NCI-H1694 treated with DMSO at 0.1 percent for 48 hours (cell line): Measurements from ENCODE around the gene FUT7.

ENCODE experiments used
- DNase-seq: peaks from one replicate; lab custom pipeline; 2025; lab: John Stamatoyannopoulos, UW

FUT7 gene

GRCh38 chr9:137001857-137002645, 29.8 kb downstream of the FUT7 start:
- no peak for DNase-seq

DNA sequence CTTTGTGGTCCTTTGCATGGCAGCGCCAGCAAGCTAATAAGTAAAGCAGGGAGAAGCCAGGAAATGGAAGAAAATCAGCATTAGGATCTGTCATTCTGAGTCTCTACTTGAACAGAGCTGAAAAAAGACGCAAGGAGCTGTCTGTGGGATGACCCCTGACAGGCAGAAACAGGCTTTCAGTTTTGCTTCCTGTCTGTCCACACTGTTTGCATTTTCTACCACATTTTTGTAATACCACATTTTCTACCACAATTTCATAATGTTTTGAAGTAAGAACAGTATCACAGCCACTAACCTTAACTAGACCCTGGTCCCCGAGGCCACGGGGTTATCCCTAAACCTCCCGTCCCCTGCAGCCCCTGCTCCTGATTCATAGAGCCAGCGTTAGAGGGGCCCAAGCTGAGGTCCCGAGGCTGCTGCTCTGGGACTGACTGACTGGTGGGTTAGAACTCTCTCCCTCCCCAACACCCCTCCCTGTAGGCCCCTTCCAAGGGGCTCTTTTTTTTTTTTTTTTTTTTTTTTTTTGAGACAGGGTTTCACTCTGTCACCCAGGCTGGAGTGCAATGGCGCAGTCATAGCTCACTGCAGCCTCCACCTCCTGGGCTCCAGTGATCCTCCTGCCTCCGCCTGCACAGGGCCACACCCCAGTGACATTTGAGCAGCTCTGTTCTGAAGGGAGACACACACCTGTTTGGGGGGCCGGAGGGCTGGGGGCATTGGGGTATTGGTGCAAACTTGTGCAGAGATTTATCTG, 31.5 kb downstream of the FUT7 start:
- DNase-seq: no peak

DNA sequence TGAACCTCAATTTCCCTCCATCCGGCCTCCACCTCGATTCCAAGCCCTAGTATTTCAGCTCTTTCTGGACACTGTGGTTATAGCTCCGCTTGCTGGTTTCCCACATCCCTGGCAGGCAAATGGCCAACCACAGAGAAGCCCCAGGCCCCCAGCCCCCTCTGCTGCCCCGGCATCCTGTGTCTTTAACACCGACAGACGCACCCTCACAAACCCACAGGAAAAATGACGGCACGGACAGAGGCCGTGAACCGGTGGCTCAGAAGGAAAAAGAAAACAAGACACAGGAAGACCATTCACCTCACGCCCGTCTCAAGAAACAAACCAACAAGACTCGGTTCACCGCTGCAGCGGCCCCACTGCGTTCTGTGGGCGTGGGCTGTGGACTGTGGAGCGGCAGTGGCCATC, 34.1 kb downstream of the FUT7 start:
- DNase-seq: no peak

- DNase-seq: no peak
Observed at GRCh38 chr9:136997371-136997770, 34.5 kb downstream of the FUT7 start.

- no peak for DNase-seq
Observed at GRCh38 chr9:136996361-136997292, 35.3 kb downstream of the FUT7 start, which contains the start of gene CLIC3. Gene CLIC3 (minus strand): TSS chr9:136996568. CDS start chr9:136996543, 25 bp downstream.

- no peak for DNase-seq
Observed at GRCh38 chr9:136995772-136996311, 36.0 kb downstream of the FUT7 start.

- DNase-seq: no peak
Observed at GRCh38 chr9:136995362-136995761, 36.5 kb downstream of the FUT7 start.

- no peak for DNase-seq
Observed at GRCh38 chr9:136994888-136995230, 37.0 kb downstream of the FUT7 start.

DNA sequence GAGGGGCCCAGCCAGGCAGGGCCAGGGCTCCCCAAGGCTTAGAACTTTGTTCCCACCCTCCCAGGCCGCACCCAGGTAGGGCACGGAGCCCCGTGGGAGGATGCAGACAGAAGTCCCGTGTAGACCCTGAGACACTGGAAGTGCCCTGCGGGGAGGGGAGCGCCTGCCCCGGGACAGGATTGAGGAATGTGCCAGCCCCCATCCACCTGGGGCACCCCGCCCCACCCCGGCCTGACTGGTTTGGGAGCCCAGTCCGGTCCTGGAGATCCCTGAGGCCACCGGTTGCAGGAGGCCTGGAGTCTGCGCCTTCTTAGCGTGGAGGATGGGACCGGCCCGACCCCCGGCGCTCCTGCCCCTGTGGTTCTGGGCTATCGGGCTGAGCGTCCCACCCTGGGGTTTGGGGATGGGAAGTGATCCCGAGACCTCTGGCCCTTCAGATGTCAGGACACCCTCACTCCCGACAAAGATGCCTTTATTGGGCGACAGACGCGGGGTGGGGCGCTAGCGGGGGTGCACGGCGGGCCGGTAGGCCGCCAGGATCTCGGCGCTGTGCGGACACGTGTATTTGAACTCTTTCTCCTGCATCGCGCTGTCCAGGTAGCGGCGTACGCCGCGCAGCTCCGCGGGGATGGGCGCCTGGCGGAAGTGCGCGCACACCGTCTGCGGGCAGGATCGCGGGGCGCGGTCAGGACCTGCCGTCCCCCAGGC, 37.6 kb downstream of the FUT7 start:
- no peak for DNase-seq

GRCh38 chr9:136992819-136993369, 39.0 kb downstream of the FUT7 start:
- DNase-seq: no peak

DNA sequence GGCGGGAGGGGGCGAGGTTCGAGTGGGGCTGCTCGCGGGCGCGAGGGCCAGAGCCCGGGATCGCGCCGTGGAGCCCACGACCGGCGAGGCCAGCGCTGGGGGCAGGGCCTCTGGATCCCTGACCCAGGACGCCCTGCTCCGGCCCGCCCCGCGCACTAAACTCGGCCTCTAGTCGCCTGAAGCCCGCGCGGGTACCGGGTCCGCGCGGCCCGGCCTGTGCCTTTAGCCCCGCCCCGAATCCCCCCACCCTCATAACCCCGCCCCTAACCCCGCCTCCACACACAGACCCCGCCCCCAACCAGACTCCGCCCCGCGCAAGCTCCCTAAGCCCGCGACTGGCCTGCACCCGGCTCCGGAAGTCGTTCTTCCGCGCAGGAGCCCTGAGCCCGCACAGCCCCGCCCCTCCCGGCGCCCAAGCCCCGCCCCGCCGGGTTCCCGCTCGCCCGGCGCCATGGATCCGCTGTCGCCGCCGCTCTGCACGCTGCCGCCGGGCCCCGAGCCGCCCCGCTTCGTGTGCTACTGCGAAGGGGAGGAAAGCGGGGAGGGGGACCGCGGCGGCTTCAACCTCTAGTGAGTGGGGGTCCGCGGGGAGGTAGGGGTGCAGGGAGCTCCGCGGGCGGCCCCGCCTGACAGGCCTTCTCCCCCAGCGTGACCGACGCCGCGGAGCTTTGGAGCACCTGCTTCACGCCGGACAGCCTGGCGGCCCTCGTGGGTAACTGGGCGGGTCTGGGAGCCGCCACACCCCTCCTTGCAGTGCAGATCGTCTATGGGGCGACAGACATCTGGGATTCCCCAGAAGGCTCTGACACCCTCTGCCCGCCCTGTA, 39.7 kb downstream of the FUT7 start, which contains the start of gene PAXX:
Gene PAXX (plus strand): TSS at position 430 of the 826 bp plus-strand sequence. CDS start 22 bp downstream, at position 452.
- DNase-seq: peak; percentile 47

DNA sequence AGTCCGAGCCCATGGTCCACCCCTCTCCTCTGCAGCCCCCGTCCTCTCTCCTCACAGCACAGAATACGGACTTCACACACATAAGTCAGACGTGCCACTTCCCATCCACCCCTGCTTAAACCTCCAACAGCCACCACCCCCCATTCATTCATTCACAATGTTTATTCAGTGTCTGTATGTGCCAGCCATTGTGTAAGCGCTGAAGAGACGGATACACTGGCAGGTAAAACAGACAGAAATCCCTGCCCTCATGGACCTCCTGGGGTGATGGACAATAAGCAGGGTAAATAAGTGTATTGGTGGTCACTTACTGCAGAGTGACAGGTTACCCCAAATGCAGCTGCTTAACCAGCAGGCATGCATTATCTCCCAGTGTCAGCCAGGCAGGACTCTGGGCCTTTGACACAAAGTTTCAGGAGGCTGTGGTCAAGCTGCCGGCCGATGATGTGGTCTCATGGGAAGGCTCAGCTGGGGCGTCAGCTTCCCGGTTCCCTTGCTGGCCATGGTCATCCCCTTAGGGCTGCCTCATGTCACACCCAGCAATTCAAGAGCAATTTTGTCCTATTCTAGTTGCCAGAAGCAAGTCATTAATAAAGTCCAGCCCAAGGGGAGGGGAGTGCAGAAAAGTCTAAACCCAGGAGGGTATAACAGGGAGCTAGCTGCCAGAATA, 41.5 kb downstream of the FUT7 start:
- DNase-seq: no peak

DNA sequence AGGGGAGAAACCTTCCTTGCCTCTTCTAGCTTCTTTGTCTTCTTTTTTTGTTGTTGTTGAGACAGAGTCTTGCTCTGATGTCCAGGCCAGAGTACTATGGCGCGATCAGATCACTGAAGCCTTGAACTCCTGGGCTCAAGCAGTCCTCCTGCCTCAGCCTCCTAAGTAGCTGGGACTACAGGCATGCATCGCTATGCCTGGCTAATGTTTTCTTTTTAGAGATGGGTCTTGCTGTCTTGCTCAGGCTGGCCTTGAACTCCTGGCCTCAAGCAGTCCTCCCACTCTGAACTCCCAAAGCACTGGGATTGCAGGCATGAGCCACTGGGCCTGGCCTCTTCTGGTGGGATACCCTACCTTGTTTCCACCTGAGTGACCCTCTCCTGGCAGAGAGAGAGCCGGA, 43.0 kb downstream of the FUT7 start:
- DNase-seq: no peak

DNA sequence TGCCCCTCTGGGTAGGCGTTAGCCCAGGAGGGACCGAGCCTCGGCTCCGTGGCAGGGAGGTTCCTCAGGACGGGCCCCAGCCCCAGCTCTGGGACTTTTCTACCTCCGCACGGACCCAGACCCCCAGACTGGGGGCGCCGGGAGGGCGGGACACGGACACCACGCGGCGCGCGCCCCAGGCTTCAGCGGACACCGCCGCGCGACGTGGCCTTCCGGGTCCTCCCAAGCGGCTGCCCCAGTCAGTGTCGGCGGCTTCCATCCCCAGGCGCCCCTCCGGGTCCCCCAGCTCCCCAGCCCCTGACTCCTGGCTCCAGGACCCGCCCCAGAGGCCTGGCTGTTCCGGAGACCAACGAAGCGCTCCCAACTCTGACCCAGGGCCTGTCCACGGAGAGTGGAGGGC, 46.0 kb downstream of the FUT7 start:
- DNase-seq: no peak

DNA sequence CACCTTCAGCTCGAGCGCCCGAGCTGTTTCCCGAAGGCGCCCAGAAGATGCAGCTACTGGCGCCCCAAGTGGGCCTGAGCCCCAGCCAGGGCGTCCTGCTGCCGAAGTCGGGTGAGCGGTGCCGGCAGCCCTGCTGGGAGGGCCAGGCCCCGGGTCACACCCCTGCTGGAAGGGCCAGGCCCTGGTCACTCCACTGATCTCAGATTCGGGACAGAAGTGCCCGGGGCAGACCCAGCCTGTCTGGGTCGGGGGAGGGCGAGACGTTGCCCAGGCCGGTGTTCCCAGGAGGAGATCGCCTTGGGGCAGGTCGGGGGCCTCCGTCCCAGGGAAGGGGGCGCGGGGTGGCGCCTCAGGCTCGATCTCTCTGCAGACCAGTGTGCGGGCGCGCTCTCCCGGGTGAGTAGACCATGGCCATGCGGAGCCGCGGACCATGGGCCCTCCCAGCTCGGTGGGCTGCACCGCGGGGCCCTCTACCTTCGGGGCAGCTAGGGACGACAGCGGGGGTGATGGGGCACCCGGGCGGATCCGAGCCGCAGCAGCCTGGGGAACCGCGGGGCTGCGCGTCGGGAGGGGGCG, 46.8 kb downstream of the FUT7 start:
- no peak for DNase-seq

DNA sequence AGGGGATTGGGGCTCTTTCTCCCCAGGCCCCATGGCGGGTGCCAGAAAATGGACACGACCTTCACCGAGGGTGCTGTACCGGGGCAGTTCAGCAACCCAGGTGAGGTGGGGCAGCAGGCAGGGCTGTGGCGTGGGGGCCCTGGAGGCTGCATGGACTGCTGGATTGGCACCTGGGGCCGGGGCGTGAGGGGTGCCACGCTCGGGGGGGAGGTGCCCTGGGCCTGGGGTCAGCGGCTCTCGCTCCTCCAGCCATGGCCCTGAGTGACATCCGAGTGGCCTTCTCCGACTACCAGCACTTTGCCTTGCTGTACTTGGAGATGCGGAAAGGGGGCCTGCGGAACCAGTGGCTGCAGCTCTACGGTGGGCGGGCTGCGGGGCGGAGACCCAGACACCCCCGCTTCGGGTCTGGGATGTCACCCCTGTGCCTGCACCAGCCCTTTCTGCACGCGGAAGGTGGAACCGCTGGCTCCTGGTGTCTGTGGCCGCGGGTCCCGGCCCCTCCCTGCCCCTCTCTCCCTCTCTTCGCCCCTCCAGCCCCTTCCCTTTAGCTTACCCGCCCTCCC, 47.3 kb downstream of the FUT7 start:
- DNase-seq: no peak

- no peak for DNase-seq
Observed at GRCh38 chr9:136983656-136984314, 48.1 kb downstream of the FUT7 start.

DNA sequence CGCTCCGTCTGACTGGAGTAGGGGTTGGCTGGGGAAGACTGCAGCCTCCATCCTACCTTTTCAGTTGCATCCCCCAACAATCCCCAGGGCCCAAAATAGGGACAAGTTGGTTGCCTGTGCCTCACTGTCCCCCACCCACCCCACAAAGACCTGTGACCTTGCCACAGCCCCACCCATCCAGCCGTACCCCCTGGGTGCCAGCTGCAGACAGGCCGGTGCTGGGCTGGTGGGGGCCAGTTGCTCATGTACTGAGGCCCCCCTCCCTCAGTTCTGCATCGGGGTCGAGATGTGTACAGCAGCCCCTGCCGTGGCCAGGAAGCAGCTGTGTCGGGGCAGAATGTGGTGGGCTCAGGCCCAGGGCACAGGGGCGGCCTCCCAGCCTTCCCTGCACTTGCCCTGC, 48.7 kb downstream of the FUT7 start:
- no peak for DNase-seq
